ENCODE results near the gene ZYG11B. TPM values are rescaled to one million over a fixed set of nuclear protein-coding genes. Genes with fewer than 3 reads are reported as not detected.
"Not testable (repeated sequence)": the region's sequence is repeated elsewhere in the genome, so short reads cannot be mapped to it uniquely, and the experiment has no call there.

ZYG11B gene
- total RNA-seq, 2 donors from 2014 or later, result 10.0 to 12.7 TPM

GRCh38 chr1:52695627-52696026 lies 30.6 kb upstream of the ZYG11B start:
- peaks cover 14% of the 10 kb centered on the region for H3K4me1 Mint-ChIP-seq
- H3K9me3 Mint-ChIP-seq, result no peaks in the 10 kb centered on the region
- no peaks in the 10 kb centered on the region for H3K27me3 Mint-ChIP-seq
- ATAC-seq (replicated peaks), result no peak
- H3K36me3 Mint-ChIP-seq (ENCODE audit: low read depth), result peaks cover 25% of the 10 kb centered on the region
- peak overlapping the region; percentile 89 for H3K4me3 Mint-ChIP-seq
- peak overlapping the region; percentile 1 for H3K27ac Mint-ChIP-seq

DNA sequence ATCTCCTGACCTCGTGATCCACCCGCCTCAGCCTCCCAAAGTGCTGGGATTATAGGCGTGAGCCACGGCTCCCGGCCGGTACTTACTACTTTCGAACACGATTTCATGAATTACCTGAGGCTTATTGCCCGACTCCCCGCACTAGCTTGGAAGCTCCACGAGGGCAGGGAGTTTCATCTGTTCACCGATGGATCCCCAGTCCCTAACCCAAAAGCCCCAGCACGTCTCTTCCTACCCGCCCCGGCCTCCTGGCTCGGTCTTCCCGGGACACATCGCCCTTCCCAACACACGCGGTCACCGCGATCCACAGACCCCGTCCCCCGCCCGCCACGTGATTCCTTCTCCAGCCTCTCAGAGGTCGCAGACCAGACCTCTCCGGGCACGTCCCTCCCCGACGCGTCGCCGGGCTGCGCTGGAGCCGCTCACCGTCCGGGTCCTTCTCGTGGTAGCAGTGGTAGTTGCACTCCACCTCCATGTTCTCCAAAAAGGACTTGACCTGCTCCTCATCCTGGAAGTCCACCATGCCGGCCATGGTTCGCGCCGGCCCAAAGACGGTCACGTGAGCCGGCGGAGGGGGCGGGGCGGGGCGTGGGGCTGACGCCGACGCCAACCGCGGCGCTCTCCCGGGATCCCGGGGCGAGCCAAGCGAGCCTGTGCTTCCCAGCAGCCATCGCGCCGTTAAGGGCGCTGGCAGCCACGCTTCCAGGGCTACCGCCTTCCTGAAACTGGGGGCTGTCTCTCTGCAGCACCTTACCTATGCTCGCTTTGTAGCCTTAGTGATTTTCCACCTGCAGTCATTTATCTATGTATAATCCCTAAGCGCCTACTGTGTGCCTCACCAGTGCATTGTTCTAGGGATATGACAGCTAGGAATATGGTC lies 28.2 kb upstream of the ZYG11B start, which contains the start of gene COA7:
Gene COA7 (minus strand): TSS at position 553 of the 880 bp plus-strand sequence. CDS start 21 bp downstream, at position 532.
- ATAC-seq (replicated peaks), result peak; percentile 54
- Mint-ChIP-seq H3K9me3 (no peaks in the 10 kb centered on the region), H3K27ac (peak within 1 kb of the TSS; percentile 84), H3K36me3 (ENCODE audit: low read depth) (peaks cover 2% of the 10 kb centered on the region), H3K4me1 (peaks cover 20% of the 10 kb centered on the region), H3K4me3 (peak within 1 kb of the TSS; percentile 89), H3K27me3 (no peaks in the 10 kb centered on the region)

DNA sequence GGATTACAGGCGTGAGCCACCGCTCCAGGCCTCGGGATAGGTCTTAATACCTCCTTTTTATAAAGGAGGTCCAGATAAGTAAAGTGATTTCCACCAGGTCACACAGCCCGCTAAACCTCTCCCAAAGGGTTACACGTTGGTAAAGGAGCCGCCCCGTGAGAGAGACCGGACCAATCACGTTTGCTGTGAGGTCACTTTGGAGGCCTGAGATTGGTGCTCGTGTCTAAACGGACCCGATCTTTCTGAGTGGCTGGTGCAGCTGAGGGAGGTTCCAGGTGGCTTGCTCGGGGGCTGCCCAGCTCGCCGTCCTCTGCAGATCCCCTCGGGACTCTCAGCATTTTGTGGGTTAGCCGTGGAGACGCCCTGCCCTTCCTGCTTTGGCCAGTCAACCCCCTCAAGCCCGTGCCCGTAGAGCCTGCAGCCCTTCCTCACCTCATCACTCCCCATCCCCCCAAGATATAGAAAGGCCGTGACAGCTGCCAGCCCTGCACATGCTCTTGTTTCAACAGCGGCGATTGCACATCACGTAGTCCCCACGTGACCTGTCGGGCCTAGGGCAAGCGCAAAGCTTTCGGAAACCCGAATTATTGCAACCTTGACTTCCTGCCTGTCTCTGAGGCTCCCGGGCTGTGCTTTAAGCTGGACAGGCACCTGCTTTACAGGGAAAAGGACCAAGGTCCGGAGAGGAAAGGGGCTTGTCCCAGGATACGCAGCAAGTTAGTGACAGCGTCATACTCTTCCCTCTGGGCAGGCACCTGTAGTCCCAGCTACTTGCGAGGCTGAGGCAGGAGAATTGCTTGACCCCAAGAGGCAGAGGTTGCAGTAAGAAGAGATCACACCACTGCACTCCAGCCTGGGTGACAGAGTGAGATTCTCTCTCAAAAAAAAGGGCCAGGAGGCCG lies 23.1 kb upstream of the ZYG11B start:
- Mint-ChIP-seq H3K27me3 (no peaks in the 10 kb centered on the region), H3K27ac (peak overlapping the region; percentile 95), H3K4me3 (peak overlapping the region; percentile 90), H3K36me3 (ENCODE audit: low read depth) (no peaks in the 10 kb centered on the region), H3K9me3 (no peaks in the 10 kb centered on the region), H3K4me1 (peaks cover 16% of the 10 kb centered on the region)
- ATAC-seq (replicated peaks), result peak; percentile 95

DNA sequence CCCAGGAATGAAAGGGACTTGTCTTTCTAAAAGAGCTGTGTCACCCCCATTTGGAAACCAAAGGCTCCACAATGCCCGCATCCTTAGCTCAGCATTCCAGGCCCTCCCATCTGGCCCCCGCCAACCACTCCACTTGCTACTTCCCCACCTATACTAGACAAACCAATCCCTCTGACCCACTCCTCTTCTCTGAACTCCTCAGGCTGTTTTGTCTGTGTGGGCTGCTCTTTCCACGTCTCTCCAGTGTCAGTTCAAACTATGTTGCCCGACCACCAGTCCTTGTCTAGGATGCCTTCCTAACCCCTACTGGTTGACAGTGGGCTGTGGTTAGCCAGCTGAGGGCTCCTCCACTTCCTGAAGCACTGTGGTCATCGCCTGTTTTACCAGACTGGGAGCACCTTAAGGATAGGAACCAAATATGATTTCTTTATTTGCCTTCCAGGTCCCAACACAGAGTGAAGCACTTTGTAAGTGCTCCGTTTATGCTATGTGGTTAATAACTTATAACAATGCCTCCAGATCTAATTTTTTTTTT lies 20.1 kb upstream of the ZYG11B start:
- H3K36me3 Mint-ChIP-seq (ENCODE audit: low read depth), result no peaks in the 10 kb centered on the region
- H3K9me3 Mint-ChIP-seq, result no peaks in the 10 kb centered on the region
- H3K27me3 Mint-ChIP-seq, result peaks cover 3% of the 10 kb centered on the region
- no peak for ATAC-seq (replicated peaks)
- H3K27ac Mint-ChIP-seq, result peak overlapping the region; percentile 42
- peaks cover 10% of the 10 kb centered on the region for H3K4me1 Mint-ChIP-seq
- H3K4me3 Mint-ChIP-seq, result no peak overlapping the region

GRCh38 chr1:52706941-52707926 lies 19.0 kb upstream of the ZYG11B start:
- H3K4me1 Mint-ChIP-seq, result peaks cover 10% of the 10 kb centered on the region
- no peaks in the 10 kb centered on the region for H3K9me3 Mint-ChIP-seq
- H3K27ac Mint-ChIP-seq, result no peak overlapping the region
- no peak overlapping the region for H3K4me3 Mint-ChIP-seq
- peaks cover 3% of the 10 kb centered on the region for H3K27me3 Mint-ChIP-seq
- no peaks in the 10 kb centered on the region for H3K36me3 Mint-ChIP-seq (ENCODE audit: low read depth)
- no peak for ATAC-seq (replicated peaks)

DNA sequence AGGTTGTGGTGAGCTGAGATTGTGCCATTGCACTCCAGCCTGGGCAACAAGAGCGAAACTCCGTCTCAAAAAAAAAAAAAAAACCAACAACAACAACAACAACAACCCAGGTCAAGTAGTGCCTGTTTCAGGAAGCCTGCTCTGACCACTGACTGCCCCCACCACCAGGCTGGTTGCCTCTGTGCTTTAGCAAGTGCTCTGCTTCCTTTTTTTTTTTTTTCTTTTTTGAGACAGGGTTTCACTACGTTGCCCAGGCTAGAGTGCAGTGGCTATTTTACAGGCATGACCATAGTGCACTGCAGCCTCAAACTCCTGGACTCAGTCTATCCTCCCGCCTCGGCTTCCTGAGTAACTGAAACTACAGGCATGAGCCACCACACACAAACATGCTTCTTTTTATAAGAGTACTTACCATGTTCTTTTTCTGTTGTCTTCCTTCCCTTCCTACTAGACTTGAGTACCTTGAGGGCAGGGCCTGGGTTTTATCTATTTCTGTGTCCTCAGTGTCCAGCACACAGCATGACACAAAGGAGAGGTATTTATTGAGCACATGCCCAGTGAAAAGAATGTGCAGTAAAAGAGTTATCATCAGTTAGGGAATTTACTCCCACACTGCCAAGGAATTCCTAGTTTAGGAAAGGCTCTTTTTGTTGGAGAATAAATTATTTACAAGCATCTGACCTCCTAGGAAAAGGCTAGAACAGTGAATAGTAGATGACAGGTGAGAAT lies 18.2 kb upstream of the ZYG11B start:
- Mint-ChIP-seq H3K4me1 (peaks cover 5% of the 10 kb centered on the region), H3K27ac (no peak overlapping the region), H3K36me3 (ENCODE audit: low read depth) (no peaks in the 10 kb centered on the region), H3K4me3 (no peak overlapping the region), H3K9me3 (no peaks in the 10 kb centered on the region), H3K27me3 (peaks cover 3% of the 10 kb centered on the region)
- ATAC-seq (replicated peaks), result no peak

DNA sequence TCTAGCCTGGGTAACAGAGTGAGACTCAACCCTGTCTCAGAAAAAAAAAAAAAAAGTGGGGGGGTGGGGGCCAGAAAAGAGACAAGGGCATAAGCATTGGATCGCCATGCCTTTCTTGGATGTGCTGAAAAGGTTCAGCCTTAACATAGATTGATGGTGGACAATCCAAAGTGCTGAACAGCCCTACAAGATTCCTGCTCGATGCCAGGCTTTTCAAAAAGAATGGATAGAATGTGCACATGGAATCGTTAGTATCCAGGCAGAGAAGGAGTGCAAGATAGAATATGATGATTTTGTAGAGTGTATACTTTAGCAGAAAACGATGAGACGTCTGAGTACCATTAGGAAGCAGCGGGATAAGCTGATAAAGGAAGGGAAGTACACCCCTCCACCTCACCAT lies 17.2 kb upstream of the ZYG11B start:
- Mint-ChIP-seq H3K4me3 (no peak overlapping the region), H3K36me3 (ENCODE audit: low read depth) (no peaks in the 10 kb centered on the region), H3K27ac (no peak overlapping the region), H3K4me1 (no peaks in the 10 kb centered on the region), H3K27me3 (peaks cover 3% of the 10 kb centered on the region), H3K9me3 (no peaks in the 10 kb centered on the region)
- no peak for ATAC-seq (replicated peaks)

- Mint-ChIP-seq H3K9me3 (no peaks in the 10 kb centered on the region), H3K4me1 (no peaks in the 10 kb centered on the region), H3K27ac (no peak overlapping the region), H3K4me3 (no peak overlapping the region), H3K27me3 (peaks cover 3% of the 10 kb centered on the region), H3K36me3 (ENCODE audit: low read depth) (no peaks in the 10 kb centered on the region)
- no peak for ATAC-seq (replicated peaks)
Measured at GRCh38 chr1:52713590-52713989, 12.7 kb upstream of the ZYG11B start.

DNA sequence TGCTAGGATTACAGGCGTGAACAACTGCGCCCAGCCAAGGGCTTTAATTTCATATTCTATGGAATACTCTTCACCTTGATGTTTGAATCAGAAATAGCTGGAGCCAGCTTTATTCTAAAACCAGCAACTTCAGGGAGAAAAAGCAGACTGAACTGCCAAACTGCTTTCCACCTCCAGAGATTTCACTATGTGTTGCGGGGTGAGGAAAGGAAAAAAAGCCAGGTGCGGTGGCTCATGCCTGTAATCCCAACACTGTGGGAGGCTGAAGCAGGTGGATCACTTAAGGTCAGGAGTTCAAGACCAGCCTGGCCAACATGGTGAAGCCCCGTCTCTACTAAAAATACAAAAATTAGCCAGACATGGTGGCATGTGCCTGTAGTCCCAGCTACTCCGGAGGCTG lies 11.0 kb upstream of the ZYG11B start:
- ATAC-seq (replicated peaks); H3K4me3 Mint-ChIP-seq; H3K27me3 Mint-ChIP-seq; H3K9me3 Mint-ChIP-seq; H3K36me3 Mint-ChIP-seq (ENCODE audit: low read depth); H3K27ac Mint-ChIP-seq; H3K4me1 Mint-ChIP-seq: not testable (repeated sequence)

DNA sequence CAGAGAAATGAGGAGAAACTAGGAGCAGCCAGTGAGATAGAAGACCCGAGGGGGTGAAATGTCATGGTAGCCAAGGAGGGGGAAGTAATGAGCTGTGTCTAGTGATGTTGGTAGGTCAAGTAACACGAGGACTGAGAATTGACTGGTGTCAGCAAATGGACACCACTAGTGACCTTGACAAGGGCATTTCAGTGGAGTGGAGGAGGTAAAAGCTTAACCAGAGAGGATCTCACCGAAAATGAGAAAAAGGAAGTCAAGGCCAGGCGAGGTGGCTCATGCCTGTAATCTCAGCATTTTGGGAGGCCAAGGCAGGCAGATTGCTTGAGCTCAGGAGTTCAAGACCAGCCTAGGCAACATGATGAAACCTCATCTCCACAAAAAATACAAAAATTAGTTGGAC lies 3.0 kb upstream of the ZYG11B start:
- H3K36me3 Mint-ChIP-seq (ENCODE audit: low read depth), result no peaks in the 10 kb centered on the region
- peaks cover 7% of the 10 kb centered on the region for H3K4me1 Mint-ChIP-seq
- no peak overlapping the region for H3K27ac Mint-ChIP-seq
- no peak overlapping the region for H3K4me3 Mint-ChIP-seq
- no peak for ATAC-seq (replicated peaks)
- H3K27me3 Mint-ChIP-seq, result no peaks in the 10 kb centered on the region
- H3K9me3 Mint-ChIP-seq, result no peaks in the 10 kb centered on the region

DNA sequence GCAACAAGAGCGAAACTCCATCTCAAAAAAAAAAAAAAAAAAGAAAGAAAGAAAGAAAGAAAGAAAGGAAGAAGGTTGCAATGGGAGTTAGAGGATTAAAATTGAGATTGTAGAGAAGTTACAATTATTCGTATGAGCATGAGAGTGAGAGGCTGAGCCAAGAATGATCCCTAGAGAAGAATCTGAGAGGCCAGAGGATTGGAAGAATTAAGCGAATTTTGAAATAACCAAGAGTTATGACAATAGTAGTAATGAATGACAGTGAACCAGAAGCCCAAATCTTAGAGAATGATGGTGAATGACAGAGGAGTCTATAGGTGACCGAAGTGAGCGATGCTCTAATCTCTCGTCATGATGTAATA lies 369 bp upstream of the ZYG11B start:
- Mint-ChIP-seq H3K4me3 (peak overlapping the region; percentile 91), H3K36me3 (ENCODE audit: low read depth) (no peaks in the 10 kb centered on the region), H3K9me3 (no peaks in the 10 kb centered on the region), H3K27ac (peak overlapping the region; percentile 87), H3K27me3 (no peaks in the 10 kb centered on the region), H3K4me1 (peaks cover 14% of the 10 kb centered on the region)
- no peak for ATAC-seq (replicated peaks)

- H3K36me3 Mint-ChIP-seq (ENCODE audit: low read depth), result no peaks in the 10 kb centered on the region
- ATAC-seq (replicated peaks), result no peak
- peak overlapping the region; percentile 87 for H3K27ac Mint-ChIP-seq
- H3K27me3 Mint-ChIP-seq, result no peaks in the 10 kb centered on the region
- peaks cover 14% of the 10 kb centered on the region for H3K4me1 Mint-ChIP-seq
- H3K9me3 Mint-ChIP-seq, result no peaks in the 10 kb centered on the region
- peak overlapping the region; percentile 91 for H3K4me3 Mint-ChIP-seq
Measured at GRCh38 chr1:52727114-52727586, 897 bp downstream of the ZYG11B start.
